ENCODE measurements around the gene PRDM16.
A peak's percentile ranks its signal among the peaks of the same experiment; 100 is the strongest.

Gene PRDM16

DNA sequence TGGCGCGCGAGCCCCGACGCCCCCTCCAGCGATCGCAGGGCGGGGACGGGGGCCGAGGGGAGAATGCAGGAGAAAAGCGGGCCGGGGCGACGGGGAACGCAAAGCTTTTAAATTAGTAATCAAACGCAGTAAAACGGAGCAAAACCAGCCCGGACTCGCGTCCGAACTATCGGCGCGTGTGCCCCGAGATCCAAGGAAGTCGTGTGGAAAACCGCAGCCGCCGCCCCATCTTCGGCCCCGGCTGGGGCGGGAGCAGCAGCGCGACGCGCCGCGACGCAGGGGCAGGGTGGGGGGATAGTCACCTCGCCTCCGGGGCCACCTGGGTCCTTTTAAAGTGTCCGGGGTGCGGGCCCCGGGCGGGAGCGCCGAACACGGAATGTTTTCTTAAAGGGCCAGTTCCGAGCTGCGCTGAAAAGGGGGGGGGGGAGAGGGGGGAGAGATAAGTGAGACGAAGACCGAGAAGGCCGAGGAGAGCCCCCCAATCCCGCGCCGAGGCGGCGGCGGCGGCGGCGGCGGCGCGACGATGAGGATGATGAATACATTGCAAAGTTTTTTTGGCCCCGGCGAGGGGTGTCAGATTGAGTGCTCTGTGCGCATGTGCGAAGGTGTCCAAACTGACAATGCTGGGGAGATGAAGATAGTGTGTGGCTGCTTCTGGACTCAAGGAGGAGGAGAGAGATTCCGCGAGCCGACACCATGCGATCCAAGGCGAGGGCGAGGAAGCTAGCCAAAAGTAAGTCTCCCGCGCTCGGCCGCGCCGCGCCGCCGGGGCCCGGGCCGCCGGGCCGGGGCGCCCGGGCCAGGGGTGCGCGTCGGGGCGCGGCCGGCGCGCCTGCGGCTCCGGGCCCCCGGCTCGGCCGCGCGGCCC lies at the start of gene PRDM16:
Gene PRDM16, plus strand, starts transcription at position 640 of the 868 bp plus-strand sequence. Its CDS starts 57 bp downstream, at position 697.
- H3K9me3 ChIP-seq (ENCODE audit: insufficient read depth, low read length) = no peaks in the 10 kb centered on the region
- peak within 1 kb of the TSS; percentile 32 for H3K9ac ChIP-seq (ENCODE audit: insufficient read length, low read depth)
- H3K4me3 ChIP-seq (ENCODE audit: insufficient read length, low read depth) = peak within 1 kb of the TSS; percentile 42
- TF ChIP-seq YY1 (IDR thresholded peaks at IDR 0.05; ENCODE audit: insufficient read depth, insufficient read length) (no peak), SUZ12 (IDR thresholded peaks at IDR 0.05; ENCODE audit: extremely low read depth, insufficient read depth, insufficient read length) (no peak), ZNF274 (IDR thresholded peaks at IDR 0.05; ENCODE audit: low read depth, low read length) (no peak)
- no peaks in the 10 kb centered on the region for H3K36me3 ChIP-seq (ENCODE audit: insufficient read depth, insufficient read length, low read length)
- no peaks in the 10 kb centered on the region for H3K4me1 ChIP-seq (ENCODE audit: insufficient read depth, insufficient read length)
- peaks cover 86% of the 10 kb centered on the region for H3K27me3 ChIP-seq (ENCODE audit: insufficient read depth, insufficient read length)
- DNase-seq (ENCODE audit: low read depth, low spot score) = no peak

DNA sequence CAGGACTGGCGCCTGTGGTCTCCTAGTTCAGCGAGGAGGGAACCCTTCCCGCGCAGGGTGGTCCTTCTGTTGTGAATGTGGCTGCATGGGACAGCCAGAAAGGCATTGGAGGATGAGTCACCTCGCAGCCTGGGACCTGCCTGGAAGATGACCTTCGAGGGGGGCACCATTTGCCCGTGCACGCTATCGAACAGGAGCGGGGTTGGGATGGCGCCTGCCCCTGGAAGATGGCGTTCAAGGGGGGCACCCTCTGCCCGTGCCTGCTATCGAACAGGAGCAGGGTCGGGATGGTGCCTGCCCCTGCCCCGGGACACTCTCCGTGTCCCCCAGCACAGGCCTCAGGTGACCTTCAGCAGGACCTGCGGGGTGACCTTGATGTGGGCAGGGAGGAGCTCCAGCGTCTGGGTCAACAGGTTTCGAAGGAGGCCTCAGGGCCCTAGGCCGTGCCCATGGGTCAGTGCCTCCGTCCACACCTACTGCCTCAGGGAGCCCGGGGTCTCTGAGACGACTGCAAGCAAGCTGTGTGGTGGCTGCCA lies 49.4 kb upstream of the PRDM16 start:
- peaks cover 9% of the 10 kb centered on the region; the same call in 1 of the 2 replicates for H3K9me3 ChIP-seq (ENCODE audit: insufficient read depth, low read length)
- no peak overlapping the region for H3K4me3 ChIP-seq (ENCODE audit: insufficient read length, low read depth)
- no peaks in the 10 kb centered on the region for H3K27me3 ChIP-seq (ENCODE audit: insufficient read depth, insufficient read length)
- TF ChIP-seq SUZ12 (IDR thresholded peaks at IDR 0.05; ENCODE audit: extremely low read depth, insufficient read depth, insufficient read length) = no peak
- no peak for TF ChIP-seq YY1 (IDR thresholded peaks at IDR 0.05; ENCODE audit: insufficient read depth, insufficient read length)
- TF ChIP-seq ZNF274 (IDR thresholded peaks at IDR 0.05; ENCODE audit: low read depth, low read length) = no peak
- no peak for DNase-seq (ENCODE audit: low read depth, low spot score)
- H3K4me1 ChIP-seq (ENCODE audit: insufficient read depth, insufficient read length) = peaks cover 6% of the 10 kb centered on the region
- peak overlapping the region; percentile 10 for H3K9ac ChIP-seq (ENCODE audit: insufficient read length, low read depth)
- H3K36me3 ChIP-seq (ENCODE audit: insufficient read depth, insufficient read length, low read length) = no peaks in the 10 kb centered on the region

DNA sequence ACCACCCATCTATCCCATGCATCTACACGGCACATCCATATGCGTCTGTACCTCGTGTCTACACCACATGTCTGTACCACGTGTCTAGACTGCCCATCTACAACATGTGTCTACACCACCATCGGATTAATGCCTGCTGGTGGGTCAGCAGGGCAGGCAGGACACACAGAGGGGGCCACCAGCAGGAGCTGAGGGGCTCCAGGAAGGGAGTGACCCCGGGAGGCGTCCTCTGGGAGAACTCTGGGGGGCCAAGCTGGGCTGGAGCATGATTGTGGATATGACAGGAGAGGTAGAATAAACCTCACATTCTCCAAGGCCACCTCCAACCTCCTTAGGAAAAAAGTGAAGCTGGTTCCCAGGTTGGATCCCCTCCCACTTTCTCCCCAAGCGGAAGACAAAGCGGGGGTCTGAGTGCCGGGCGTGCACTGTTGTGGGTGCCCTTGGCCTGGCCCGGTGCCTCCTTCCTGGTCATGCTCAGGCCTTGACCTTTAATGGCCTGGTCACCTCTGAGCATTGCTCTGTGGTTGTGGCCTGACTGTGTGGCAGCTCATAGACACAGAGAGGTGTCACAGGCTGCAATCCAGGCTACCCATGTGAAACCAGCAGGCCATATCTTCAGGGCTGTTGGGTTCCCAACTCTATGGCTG lies 48.6 kb upstream of the PRDM16 start:
- H3K36me3 ChIP-seq (ENCODE audit: insufficient read depth, insufficient read length, low read length) = no peaks in the 10 kb centered on the region
- no peaks in the 10 kb centered on the region for H3K27me3 ChIP-seq (ENCODE audit: insufficient read depth, insufficient read length)
- no peak for DNase-seq (ENCODE audit: low read depth, low spot score)
- H3K9ac ChIP-seq (ENCODE audit: insufficient read length, low read depth) = no peak overlapping the region
- H3K4me3 ChIP-seq (ENCODE audit: insufficient read length, low read depth) = no peak overlapping the region
- peaks cover 9% of the 10 kb centered on the region; the same call in 1 of the 2 replicates for H3K9me3 ChIP-seq (ENCODE audit: insufficient read depth, low read length)
- peaks cover 6% of the 10 kb centered on the region for H3K4me1 ChIP-seq (ENCODE audit: insufficient read depth, insufficient read length)
- no peak for TF ChIP-seq ZNF274 (IDR thresholded peaks at IDR 0.05; ENCODE audit: low read depth, low read length)
- TF ChIP-seq SUZ12 (IDR thresholded peaks at IDR 0.05; ENCODE audit: extremely low read depth, insufficient read depth, insufficient read length) = no peak
- no peak for TF ChIP-seq YY1 (IDR thresholded peaks at IDR 0.05; ENCODE audit: insufficient read depth, insufficient read length)

DNA sequence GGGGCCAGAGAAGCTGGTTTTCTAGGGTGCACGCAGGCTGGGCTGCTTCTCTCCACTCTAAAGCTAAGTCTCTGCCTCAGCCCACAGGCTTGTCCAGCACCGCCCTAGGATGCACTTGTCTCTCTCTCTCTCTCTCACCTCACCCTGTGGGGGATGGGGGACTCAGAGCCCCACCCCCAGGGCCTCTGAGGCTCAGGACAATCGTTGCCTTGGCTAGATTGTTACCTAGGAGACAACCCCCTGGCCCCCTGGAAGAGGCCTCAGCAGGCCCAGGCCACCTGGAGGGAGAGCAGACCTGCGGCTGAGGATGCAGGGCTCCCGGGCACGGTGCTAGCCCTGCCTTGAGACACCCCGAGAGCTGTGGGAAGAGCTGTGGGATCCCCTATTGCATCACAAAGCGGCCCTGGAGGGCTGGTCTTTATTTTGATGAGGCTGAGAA lies 47.8 kb upstream of the PRDM16 start, which contains the start of gene ACTRT2:
Gene ACTRT2, plus strand, starts transcription at position 235 of the 439 bp plus-strand sequence. CDS start 220 bp downstream, outside the sequence.
- H3K9me3 ChIP-seq (ENCODE audit: insufficient read depth, low read length) = peaks cover 9% of the 10 kb centered on the region; the same call in 1 of the 2 replicates
- H3K4me3 ChIP-seq (ENCODE audit: insufficient read length, low read depth) = no peak within 1 kb of the TSS
- peak within 1 kb of the TSS; percentile 8 for H3K9ac ChIP-seq (ENCODE audit: insufficient read length, low read depth)
- no peak for DNase-seq (ENCODE audit: low read depth, low spot score)
- no peak for TF ChIP-seq SUZ12 (IDR thresholded peaks at IDR 0.05; ENCODE audit: extremely low read depth, insufficient read depth, insufficient read length)
- TF ChIP-seq YY1 (IDR thresholded peaks at IDR 0.05; ENCODE audit: insufficient read depth, insufficient read length) = no peak
- no peak for TF ChIP-seq ZNF274 (IDR thresholded peaks at IDR 0.05; ENCODE audit: low read depth, low read length)
- H3K27me3 ChIP-seq (ENCODE audit: insufficient read depth, insufficient read length) = no peaks in the 10 kb centered on the region
- no peaks in the 10 kb centered on the region for H3K36me3 ChIP-seq (ENCODE audit: insufficient read depth, insufficient read length, low read length)
- H3K4me1 ChIP-seq (ENCODE audit: insufficient read depth, insufficient read length) = peaks cover 6% of the 10 kb centered on the region

DNA sequence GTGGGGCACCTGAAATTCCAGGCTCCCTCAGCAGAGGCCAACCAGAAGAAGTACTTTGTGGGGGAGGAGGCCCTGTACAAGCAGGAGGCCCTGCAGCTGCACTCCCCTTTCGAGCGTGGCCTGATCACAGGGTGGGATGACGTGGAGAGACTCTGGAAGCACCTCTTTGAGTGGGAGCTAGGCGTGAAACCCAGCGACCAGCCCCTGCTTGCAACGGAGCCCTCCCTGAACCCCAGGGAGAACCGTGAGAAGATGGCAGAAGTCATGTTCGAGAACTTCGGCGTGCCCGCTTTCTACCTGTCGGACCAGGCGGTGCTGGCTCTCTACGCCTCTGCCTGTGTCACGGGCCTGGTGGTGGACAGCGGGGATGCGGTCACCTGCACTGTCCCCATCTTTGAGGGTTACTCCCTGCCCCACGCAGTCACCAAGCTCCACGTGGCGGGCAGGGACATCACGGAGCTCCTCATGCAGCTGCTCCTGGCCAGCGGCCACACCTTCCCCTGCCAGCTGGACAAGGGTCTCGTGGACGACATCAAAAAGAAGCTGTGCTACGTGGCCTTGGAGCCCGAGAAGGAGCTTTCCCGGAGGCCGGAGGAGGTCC lies 47.1 kb upstream of the PRDM16 start:
- no peaks in the 10 kb centered on the region for H3K27me3 ChIP-seq (ENCODE audit: insufficient read depth, insufficient read length)
- H3K4me3 ChIP-seq (ENCODE audit: insufficient read length, low read depth) = no peak overlapping the region
- peaks cover 6% of the 10 kb centered on the region for H3K4me1 ChIP-seq (ENCODE audit: insufficient read depth, insufficient read length)
- peaks cover 9% of the 10 kb centered on the region; the same call in 1 of the 2 replicates for H3K9me3 ChIP-seq (ENCODE audit: insufficient read depth, low read length)
- H3K9ac ChIP-seq (ENCODE audit: insufficient read length, low read depth) = peak overlapping the region; percentile 8
- H3K36me3 ChIP-seq (ENCODE audit: insufficient read depth, insufficient read length, low read length) = no peaks in the 10 kb centered on the region
- DNase-seq (ENCODE audit: low read depth, low spot score) = no peak
- TF ChIP-seq SUZ12 (IDR thresholded peaks at IDR 0.05; ENCODE audit: extremely low read depth, insufficient read depth, insufficient read length) (no peak), YY1 (IDR thresholded peaks at IDR 0.05; ENCODE audit: insufficient read depth, insufficient read length) (no peak), ZNF274 (IDR thresholded peaks at IDR 0.05; ENCODE audit: low read depth, low read length) (no peak)

DNA sequence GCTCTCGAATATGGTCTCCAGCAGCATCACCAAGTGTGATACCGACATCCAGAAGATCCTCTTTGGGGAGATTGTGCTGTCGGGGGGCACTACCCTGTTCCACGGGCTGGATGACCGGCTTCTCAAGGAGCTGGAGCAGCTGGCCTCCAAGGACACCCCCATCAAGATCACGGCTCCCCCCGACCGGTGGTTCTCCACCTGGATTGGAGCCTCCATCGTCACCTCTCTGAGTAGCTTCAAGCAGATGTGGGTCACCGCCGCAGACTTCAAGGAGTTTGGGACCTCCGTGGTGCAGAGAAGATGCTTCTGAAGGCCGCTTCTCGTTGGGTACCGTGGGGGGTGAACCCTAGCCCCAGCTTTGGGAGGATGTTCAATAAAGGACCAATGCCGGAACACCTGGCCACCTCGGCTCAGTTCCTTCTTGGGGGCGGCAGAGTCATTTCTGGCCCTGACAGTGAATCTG lies 46.5 kb upstream of the PRDM16 start:
- H3K9ac ChIP-seq (ENCODE audit: insufficient read length, low read depth) = no peak overlapping the region
- DNase-seq (ENCODE audit: low read depth, low spot score) = no peak
- no peaks in the 10 kb centered on the region for H3K36me3 ChIP-seq (ENCODE audit: insufficient read depth, insufficient read length, low read length)
- H3K9me3 ChIP-seq (ENCODE audit: insufficient read depth, low read length) = peaks cover 7% of the 10 kb centered on the region; the same call in 1 of the 2 replicates
- H3K27me3 ChIP-seq (ENCODE audit: insufficient read depth, insufficient read length) = no peaks in the 10 kb centered on the region
- no peak overlapping the region for H3K4me3 ChIP-seq (ENCODE audit: insufficient read length, low read depth)
- peaks cover 6% of the 10 kb centered on the region for H3K4me1 ChIP-seq (ENCODE audit: insufficient read depth, insufficient read length)
- no peak for TF ChIP-seq ZNF274 (IDR thresholded peaks at IDR 0.05; ENCODE audit: low read depth, low read length)
- no peak for TF ChIP-seq SUZ12 (IDR thresholded peaks at IDR 0.05; ENCODE audit: extremely low read depth, insufficient read depth, insufficient read length)
- no peak for TF ChIP-seq YY1 (IDR thresholded peaks at IDR 0.05; ENCODE audit: insufficient read depth, insufficient read length)
